Activated naive CD4-positive, alpha-beta T cell treated with anti-CD3 and anti-CD28 coated beads, Interleukin-2, amount 50 U/mL, for 16 hours (primary cell): Measurements from ENCODE around the gene UCP3.
"Not testable (repeated sequence)": the region's sequence is repeated elsewhere in the genome, so short reads cannot be mapped to it uniquely, and the experiment has no call there.

Experiments used
- DNase-seq: peaks from one replicate; pipeline ENCODE4 v3.0.0-alpha.2; 2020

UCP3 gene

DNA sequence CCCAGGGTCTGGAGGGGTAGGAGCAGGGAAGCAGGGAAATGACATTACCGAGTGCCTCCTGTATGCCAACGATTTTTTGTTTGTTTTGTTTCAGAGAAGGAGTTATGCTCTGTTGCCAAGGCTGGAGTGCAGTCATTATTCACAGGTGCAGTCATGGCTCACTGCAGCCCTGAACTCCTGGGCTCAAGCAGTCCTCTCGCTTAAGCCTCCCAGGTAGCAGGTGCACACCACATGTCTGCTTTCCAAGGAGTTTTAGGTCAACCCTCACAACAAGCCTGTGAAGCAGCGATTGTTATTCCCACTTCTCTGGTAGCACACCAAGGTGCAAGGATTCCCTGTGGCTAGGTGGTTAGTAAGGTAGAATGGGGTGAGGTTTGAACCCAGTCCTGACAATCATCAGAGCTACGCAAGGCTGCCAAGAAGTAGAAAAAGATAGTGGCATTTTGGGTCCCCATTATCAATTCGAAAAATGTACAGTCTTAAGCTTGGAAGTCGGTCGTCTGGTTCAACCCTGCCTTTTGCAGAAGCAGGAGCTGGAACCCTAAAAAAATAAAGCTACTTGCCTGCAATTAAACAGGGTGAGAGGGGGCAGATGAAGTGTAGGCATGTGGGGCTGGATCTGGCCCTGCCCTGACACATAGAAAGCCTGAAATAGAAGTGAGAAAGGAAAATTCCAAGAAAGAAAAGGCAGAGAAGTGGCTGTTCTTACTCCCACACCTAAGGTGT lies 9.1 kb downstream of the UCP3 start:
- no peak for DNase-seq

- no peak for DNase-seq
Observed at GRCh38 chr11:73998846-73999575, 9.9 kb downstream of the UCP3 start.

GRCh38 chr11:73997120-73997770 lies 11.6 kb downstream of the UCP3 start:
- no peak for DNase-seq

DNA sequence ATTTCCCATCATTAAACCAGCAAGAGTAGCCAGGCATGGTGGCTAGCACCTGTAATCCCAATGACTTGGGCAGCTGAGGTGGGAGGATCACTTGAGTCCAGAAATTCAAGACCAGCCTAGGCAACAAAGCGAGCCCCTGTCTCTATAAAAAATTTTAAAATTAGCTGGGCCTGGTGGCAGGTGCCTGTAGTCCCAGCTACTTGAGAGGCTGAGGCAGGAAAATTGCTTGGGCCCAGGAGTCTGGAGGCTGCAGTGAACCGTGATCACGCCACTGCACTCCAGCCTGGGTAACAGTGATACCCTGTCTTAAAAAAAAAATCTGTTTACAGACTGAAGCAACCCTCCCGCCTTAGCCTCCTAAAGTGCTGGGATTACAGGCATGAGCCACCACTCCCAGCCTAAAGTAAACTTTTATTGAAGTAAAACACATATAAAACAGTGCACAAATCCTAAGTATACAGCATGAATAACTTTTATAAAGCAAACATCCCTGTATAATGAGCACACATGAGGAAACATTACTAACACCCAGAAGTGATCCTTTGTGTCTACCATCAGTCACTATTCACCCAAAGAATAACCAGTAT lies 12.6 kb downstream of the UCP3 start:
- DNase-seq, result no peak

- DNase-seq, result no peak
Observed at GRCh38 chr11:73995731-73996130, 13.2 kb downstream of the UCP3 start.

GRCh38 chr11:73995247-73995646 lies 13.6 kb downstream of the UCP3 start:
- no peak for DNase-seq

DNA sequence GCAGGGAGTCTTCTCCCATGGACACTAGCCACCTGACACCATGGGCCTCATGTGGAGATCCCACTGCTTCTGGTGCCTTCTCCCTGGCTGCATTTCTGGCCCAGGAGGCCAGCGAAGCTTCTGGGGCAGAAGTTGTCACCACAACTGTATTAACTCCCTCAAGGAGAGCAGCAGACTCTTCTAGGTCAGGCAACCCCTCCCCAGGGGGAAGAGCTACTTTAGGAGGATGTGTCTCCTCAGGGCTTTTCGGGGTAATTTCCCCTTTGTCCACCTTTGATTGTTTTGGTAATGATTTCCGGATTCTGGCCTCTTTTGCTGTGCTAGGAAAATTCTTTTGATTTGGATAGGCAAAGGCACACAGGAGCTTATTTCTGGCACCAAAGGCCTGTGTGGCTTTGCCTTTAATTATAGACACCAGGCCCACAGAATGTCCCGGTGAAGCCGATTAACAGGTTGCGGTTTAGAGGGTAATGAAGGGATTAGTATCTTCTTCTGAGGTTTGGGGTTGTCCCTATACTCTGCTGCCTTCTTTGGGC lies 17.3 kb downstream of the UCP3 start:
- no peak for DNase-seq

DNA sequence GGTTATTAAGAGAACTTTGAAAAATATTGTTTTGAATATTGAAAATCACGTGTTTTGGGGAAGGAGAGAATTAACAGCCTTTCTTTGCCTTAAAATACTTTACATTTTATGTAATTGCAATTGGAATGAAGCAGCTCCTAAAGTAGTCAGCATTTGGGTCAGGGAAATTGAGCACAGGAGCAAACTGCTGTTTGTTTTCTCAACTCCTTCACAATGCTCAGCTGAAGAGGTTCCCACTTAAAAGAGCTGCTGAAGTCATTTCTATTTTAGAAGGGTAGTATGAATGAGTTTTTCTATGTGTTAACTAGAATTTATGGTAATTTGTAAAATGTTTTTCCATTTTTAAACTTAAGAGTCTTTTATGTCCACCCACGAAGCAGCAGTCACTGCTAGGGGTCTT lies 18.2 kb downstream of the UCP3 start:
- DNase-seq, result no peak

GRCh38 chr11:73989156-73989555 lies 19.7 kb downstream of the UCP3 start:
- no peak for DNase-seq

GRCh38 chr11:73988227-73988626 lies 20.7 kb downstream of the UCP3 start:
- no peak for DNase-seq

- DNase-seq, result not testable (repeated sequence)
Observed at GRCh38 chr11:73985661-73986060, 23.2 kb downstream of the UCP3 start.

DNA sequence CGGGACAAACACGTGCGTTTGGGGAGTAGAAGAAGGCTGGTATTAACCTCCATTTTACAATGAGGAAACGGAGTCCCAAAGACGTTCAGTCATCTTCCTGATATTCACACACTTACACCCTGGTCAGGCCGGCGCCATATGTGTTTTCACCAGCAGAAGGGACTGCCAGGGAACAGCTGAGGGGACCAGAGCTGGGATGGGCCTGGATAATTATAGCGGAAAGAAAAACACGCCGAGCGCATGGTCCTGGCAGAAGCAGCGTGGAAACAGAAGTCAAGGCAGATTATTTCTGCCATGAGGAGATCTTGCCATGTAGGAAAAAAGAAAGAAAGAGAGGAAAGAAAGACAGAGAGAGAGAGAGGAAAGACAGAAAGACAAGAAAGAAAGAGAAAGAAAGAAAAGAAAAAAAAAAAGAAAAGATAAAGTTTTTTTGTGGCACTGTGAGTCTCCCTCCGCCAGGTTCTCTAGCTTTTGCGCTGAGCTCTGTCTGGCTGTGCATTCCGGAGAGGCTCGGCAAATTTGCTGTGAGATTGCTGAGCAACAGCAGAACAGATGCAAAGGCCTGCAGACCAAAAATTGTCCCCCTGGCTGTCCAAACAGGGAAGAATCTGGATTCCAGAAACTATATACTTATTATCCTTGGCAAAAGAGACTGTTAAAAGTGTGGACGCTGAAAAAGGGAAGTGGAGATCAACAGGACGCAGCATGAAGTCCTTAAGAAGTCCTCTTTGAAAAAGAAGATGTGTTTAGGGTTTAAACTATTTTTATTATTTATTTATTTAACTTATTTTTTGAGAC lies 24.9 kb downstream of the UCP3 start:
- peak; percentile 34 for DNase-seq

DNA sequence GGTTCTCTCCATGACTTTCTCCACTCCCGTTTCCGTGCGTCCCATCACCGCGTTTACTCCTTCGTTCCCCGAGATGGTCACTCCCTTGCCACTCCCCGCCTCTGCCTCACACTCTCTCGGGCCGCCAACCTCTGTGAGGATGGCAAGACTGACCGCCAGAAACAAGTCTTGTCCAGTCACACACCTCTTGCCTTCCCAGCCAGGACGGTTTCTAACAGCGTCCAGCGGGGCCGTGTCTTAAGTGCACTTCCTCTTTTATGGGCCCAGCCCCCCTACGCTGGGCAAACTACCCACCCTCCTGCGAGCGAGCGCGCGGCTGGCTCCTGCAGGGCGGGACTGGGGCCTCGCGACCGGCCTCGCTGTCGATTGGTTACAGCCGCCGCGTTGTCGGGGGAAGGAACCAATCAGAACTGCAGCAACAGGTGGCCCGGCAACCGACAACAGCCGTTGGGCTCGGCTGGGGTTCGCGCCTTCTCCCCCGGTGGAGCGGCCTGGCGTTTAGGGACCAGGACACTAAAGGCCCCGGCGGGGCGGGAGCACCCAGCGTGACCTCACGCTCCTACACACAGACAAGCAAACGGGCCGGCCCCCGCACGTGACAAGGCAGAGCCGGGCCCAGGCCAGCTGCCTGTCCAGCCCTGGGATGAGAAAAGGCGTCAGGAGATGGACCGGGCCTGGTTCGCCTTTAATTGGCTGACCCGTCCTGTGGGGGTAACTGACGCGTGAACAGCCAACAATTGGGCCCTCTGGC lies 25.7 kb downstream of the UCP3 start:
- peak; percentile 94 for DNase-seq

GRCh38 chr11:73982595-73982989 lies 26.3 kb downstream of the UCP3 start, which contains the start of gene UCP2:
Gene UCP2, minus strand, starts transcription at chr11:73982843. Its CDS starts 4,465 bp downstream, at chr11:73978378.
- peak; percentile 83 for DNase-seq

GRCh38 chr11:73981051-73981805 lies 27.7 kb downstream of the UCP3 start:
- DNase-seq, result no peak

- DNase-seq, result peak; percentile 64
Observed at GRCh38 chr11:73980001-73980961, 28.6 kb downstream of the UCP3 start.

- no peak for DNase-seq
Observed at GRCh38 chr11:73978576-73979086, 30.3 kb downstream of the UCP3 start.

DNA sequence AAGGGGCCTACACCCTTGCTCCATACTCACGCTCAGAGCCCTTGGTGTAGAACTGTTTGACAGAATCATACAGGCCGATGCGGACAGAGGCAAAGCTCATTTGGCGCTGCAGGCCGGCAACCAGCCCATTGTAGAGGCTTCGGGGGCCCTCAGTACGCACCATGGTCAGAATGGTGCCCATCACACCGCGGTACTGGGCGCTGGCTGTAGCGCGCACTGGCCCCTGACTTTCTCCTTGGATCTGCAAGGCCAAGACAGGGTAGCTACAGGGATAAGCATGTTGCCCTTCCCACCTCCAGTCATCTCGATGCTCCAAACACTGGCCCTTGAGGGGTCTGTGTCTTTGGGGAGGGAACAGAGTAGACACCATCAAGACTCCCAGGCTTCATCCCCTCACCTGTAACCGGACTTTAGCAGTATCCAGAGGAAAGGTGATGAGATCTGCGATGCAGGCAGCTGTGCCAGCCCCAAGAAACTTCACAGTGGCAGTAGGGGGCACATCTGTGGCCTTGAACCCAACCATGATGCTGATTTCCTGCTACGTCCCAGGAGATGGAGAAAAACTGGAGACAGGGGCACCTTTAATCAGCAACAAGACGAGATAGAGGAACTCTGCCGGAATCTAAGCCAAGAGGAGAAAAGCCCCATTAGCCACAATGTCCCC lies 30.9 kb downstream of the UCP3 start:
- no peak for DNase-seq
